Fibroblast of lung (primary cell): ENCODE measurements around the gene SPATA21. TPM values are rescaled to one million over a fixed set of nuclear protein-coding genes. Genes with fewer than 3 reads are reported as not detected.

Experiments used
- DNase-seq, 2 donors: peaks; one replicate each; pipeline versions ENCODE4 v3.0.0 to v3.0.0-alpha.2; 2010; ENCODE audit warnings: low read depth in 2 of 2
- H2AFZ ChIP-seq: 2 replicates; pipeline ENCODE4 v1.5.1; 2012; ENCODE audit warnings: low read length, control low read depth, inconsistent platforms
- H3K27ac ChIP-seq: 2 replicates; pipeline ENCODE4 v1.5.1; 2011; ENCODE audit warnings: low read length, control low read depth; ENCODE audit not compliant: insufficient read depth
- H3K27me3 ChIP-seq: 2 replicates; pipeline ENCODE4 v1.5.1; 2011; ENCODE audit warnings: mild to moderate bottlenecking, low read length; ENCODE audit not compliant: control insufficient read depth, insufficient read depth
- H3K36me3 ChIP-seq: 2 replicates; pipeline ENCODE4 v1.5.1; 2011; ENCODE audit warnings: low read length; ENCODE audit not compliant: control insufficient read depth, insufficient read depth
- H3K4me1 ChIP-seq: 2 replicates; pipeline ENCODE4 v1.5.1; 2011; ENCODE audit warnings: low read length; ENCODE audit not compliant: control insufficient read depth, insufficient read depth; ENCODE audit errors: extremely low read depth
- H3K4me2 ChIP-seq: 2 replicates; pipeline ENCODE4 v1.5.1; 2011; ENCODE audit warnings: low read length, control low read depth; ENCODE audit not compliant: insufficient read depth; ENCODE audit errors: extremely low read depth
- H3K4me3 ChIP-seq, 4 experiments: fragments of 200-600 bp in 1 of 4; sonication (generic) in 1 of 4; replicated peaks in 1 of 4; 2 replicates each; pipeline ENCODE4 v1.5.1; 2011 to 2016; ENCODE audit warnings: low read length in 4 of 4, low read depth in 3 of 4, mild to moderate bottlenecking in 3 of 4, control low read depth in 2 of 4, inconsistent platforms in 1 of 4, mixed read lengths in 1 of 4; ENCODE audit not compliant: insufficient read depth in 1 of 4; ENCODE audit errors: control extremely low read depth in 1 of 4
- H3K79me2 ChIP-seq: 2 replicates; pipeline ENCODE4 v1.5.1; 2012; ENCODE audit warnings: mild to moderate bottlenecking, low read length, inconsistent platforms; ENCODE audit not compliant: control insufficient read depth, insufficient read depth
- H3K9ac ChIP-seq: 2 replicates; pipeline ENCODE4 v1.5.1; 2011; ENCODE audit warnings: mild to moderate bottlenecking, low read length, control low read depth; ENCODE audit not compliant: insufficient read depth
- H3K9me3 ChIP-seq: 2 replicates; pipeline ENCODE4 v1.5.1; 2012; ENCODE audit warnings: low read depth, low read length; ENCODE audit not compliant: control insufficient read depth, insufficient read depth
- H4K20me1 ChIP-seq: 2 replicates; pipeline ENCODE4 v1.5.1; 2011; ENCODE audit warnings: low read length; ENCODE audit not compliant: control insufficient read depth, insufficient read depth; ENCODE audit errors: extremely low read depth
- EZH2 ChIP-seq: IDR thresholded peaks from 2 replicates; pipeline ENCODE4 v1.5.1; 2012; ENCODE audit warnings: low read length, control low read depth, mild to moderate bottlenecking; ENCODE audit errors: missing control alignments
- polyA plus RNA-seq, 2 donors: library from polyadenylated mRNA; depleted of rRNA in 1 of 2; stranded (reverse) in 1 of 2; unstranded in 1 of 2; fragments of >200 nt; gene quantifications; 2 replicates each; pipeline ENCODE4 v1.2.1, GENCODE V29; 2011 to 2012; ENCODE audit warnings: missing spikeins in 1 of 2
- total RNA-seq: library from RNA; depleted of rRNA; stranded (reverse); fragments of >200 nt; gene quantifications from 2 replicates; pipeline ENCODE4 v1.2.1, GENCODE V29; 2014
- TF ChIP-seq, protein P1 (sequence below), 2 donors: IDR thresholded peaks in 1 of 2; conservative IDR thresholded peaks in 1 of 2; 1 replicate in 1 of 2; 2 replicates in 1 of 2; pipeline ENCODE4 v1.5.1; 2011 to 2012; ENCODE audit warnings: low read length in 2 of 2, control low read depth in 1 of 2, inconsistent platforms in 1 of 2, low read depth in 1 of 2, mild to moderate bottlenecking in 1 of 2

The SPATA21 gene
- total and polyA plus RNA-seq, 2 donors (not counting 1 experiment from before 2014, with no cell fraction given): not detected

DNA sequence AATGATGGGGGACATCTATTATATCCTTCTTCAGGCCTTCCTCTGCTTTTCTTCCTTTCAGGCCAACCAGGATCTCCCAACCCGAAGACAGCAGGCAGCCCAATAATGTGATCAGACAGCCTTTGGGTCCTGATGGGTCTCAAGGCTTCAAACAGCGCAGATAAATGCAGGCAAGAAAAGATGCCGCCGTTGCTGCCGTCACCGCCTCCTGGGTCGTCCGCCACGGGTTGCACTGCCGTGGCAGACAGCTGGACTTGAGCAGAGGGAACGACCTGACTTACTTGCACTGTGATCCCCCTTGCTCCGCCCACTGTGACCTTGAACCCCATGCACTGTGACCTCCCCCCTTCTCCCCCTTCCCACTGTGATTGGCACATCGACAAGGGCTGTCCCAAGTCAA is 42.2 kb downstream of the SPATA21 start:
- Histone ChIP-seq H3K4me2 (no peak overlapping the region), H3K9me3 (no peaks in the 10 kb centered on the region), H3K79me2 (peaks cover 43% of the 10 kb centered on the region), H3K27ac (no peak overlapping the region), H3K4me3 (no peak overlapping the region), H4K20me1 (no peaks in the 10 kb centered on the region), H2AFZ (no peak overlapping the region), H3K4me1 (peaks cover 8% of the 10 kb centered on the region), H3K27me3 (no peaks in the 10 kb centered on the region), H3K9ac (no peak overlapping the region), H3K36me3 (peaks cover 10% of the 10 kb centered on the region)
- TF ChIP-seq EZH2: no peak
- TF ChIP-seq, protein P1, sequence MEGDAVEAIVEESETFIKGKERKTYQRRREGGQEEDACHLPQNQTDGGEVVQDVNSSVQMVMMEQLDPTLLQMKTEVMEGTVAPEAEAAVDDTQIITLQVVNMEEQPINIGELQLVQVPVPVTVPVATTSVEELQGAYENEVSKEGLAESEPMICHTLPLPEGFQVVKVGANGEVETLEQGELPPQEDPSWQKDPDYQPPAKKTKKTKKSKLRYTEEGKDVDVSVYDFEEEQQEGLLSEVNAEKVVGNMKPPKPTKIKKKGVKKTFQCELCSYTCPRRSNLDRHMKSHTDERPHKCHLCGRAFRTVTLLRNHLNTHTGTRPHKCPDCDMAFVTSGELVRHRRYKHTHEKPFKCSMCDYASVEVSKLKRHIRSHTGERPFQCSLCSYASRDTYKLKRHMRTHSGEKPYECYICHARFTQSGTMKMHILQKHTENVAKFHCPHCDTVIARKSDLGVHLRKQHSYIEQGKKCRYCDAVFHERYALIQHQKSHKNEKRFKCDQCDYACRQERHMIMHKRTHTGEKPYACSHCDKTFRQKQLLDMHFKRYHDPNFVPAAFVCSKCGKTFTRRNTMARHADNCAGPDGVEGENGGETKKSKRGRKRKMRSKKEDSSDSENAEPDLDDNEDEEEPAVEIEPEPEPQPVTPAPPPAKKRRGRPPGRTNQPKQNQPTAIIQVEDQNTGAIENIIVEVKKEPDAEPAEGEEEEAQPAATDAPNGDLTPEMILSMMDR (conservative IDR thresholded peaks at IDR 0.05 in 1 of 2, IDR thresholded peaks at IDR 0.05 in 1 of 2; ENCODE audit: low read depth in 1 of 2, low read length in 2 of 2): no peak
- no peak for DNase-seq

DNA sequence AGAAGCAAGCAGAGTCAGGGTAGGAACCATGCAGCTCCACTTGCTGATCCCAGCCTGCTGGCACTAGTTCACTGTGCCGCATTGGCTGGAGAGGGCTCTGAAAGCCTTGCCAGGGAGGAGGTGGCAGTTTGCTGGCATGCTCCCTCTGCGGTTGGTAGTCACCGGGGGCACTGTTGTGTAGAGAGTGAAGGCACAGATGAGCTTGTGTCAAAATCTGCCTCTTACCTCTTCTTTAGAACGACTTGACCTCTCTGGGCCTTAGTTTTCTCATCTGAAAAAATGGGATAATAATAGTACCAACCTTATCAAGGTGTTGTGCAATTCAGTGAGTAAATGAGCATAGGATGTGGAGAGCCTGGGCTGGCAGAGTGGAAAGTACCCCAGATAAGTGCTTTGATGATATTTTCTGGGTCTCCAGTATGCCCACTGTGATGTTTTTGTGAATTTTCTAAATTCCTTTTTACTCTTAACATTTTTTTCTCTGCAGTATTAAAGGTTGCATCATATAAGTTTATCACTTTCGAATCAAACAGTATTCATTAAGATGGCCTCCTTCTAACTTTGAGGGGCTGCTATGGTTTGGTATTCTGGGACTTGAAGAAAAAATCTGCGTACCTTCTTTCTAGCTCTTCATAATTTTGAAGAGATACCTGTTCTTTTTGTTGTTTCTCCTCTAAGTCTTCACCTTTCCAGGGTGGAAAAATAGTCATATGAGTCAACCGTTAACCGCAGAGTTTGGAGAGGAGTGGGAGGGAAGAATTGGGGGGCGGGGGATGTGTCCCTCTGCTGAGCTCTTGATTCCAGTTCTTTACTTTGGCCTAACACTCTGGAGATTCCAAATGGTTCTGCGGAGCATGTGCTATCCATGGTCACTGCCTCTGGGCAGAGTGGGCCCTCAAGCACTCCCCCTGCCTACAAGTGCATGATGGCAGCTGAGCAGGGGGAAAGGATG is 43.4 kb downstream of the SPATA21 start:
- no peak overlapping the region for H3K4me2 ChIP-seq
- no peak overlapping the region for H3K4me3 ChIP-seq
- H3K79me2 ChIP-seq: peaks cover 49% of the 10 kb centered on the region
- no peak for TF ChIP-seq EZH2
- TF ChIP-seq, protein P1 (conservative IDR thresholded peaks at IDR 0.05 in 1 of 2, IDR thresholded peaks at IDR 0.05 in 1 of 2; ENCODE audit: low read depth in 1 of 2, low read length in 2 of 2): no peak
- H4K20me1 ChIP-seq: no peaks in the 10 kb centered on the region
- peaks cover 8% of the 10 kb centered on the region for H3K4me1 ChIP-seq
- H3K27me3 ChIP-seq: no peaks in the 10 kb centered on the region
- peaks cover 8% of the 10 kb centered on the region for H3K36me3 ChIP-seq
- no peak overlapping the region for H3K27ac ChIP-seq
- no peak overlapping the region for H3K9ac ChIP-seq
- no peak for DNase-seq
- no peaks in the 10 kb centered on the region for H3K9me3 ChIP-seq
- H2AFZ ChIP-seq: no peak overlapping the region

DNA sequence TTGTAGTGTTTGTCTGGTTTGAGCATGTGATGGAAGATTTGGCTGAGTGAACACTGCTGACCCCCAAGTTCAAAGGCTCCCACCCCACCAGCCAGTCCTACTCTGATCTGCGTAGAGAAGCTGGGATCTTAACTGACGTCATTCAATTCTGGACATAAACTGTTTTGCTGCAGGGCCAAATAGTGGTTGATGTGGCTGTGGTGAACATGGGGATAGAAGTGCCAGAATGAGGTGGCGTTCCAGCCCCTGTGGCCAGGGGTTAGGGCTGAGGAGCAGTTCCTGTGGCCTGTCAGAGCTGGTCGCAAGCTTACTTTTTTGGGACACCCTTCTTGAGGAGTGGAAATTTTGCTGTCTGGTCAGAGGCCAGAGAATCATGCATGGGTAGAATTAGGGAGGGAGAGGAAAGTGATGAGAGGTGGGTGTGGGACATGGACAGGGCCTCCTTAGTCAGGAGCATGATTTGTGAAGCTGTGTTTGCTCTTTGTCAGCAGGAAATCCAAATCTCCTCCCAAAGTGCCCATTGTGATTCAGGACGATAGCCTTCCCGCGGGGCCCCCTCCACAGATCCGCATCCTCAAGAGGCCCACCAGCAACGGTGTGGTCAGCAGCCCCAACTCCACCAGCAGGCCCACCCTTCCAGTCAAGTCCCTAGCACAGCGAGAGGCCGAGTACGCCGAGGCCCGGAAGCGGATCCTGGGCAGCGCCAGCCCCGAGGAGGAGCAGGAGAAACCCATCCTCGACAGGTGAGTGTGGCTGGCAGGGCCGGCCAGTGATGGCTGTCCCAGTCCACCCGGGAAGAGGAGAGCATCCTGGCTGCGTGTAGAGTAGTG is 44.3 kb downstream of the SPATA21 start:
- peaks cover 8% of the 10 kb centered on the region for H3K4me1 ChIP-seq
- TF ChIP-seq, protein P1 (conservative IDR thresholded peaks at IDR 0.05 in 1 of 2, IDR thresholded peaks at IDR 0.05 in 1 of 2; ENCODE audit: low read depth in 1 of 2, low read length in 2 of 2): no peak
- no peak for TF ChIP-seq EZH2
- H3K4me2 ChIP-seq: no peak overlapping the region
- DNase-seq: peak in 1 of 2 donors; percentile 54
- no peaks in the 10 kb centered on the region for H4K20me1 ChIP-seq
- H2AFZ ChIP-seq: no peak overlapping the region
- no peak overlapping the region for H3K9ac ChIP-seq
- H3K79me2 ChIP-seq: peaks cover 58% of the 10 kb centered on the region
- H3K27ac ChIP-seq: peak overlapping the region; percentile 34
- no peaks in the 10 kb centered on the region for H3K27me3 ChIP-seq
- peaks cover 8% of the 10 kb centered on the region for H3K36me3 ChIP-seq
- no peaks in the 10 kb centered on the region for H3K9me3 ChIP-seq
- no peak overlapping the region for H3K4me3 ChIP-seq
